Suprapubic skin (tissue), 4 donors: ENCODE results near the gene KCNB1.

ENCODE experiments used
- EP300 ChIP-seq: sonication (generic); formaldehyde crosslinking; IDR thresholded peaks from one replicate; pipeline ENCODE4 v1.6.1; 2017; ENCODE audit warnings: antibody characterized with exemption
- POLR2A ChIP-seq, 2 donors: fragments of 450-650 bp; IDR thresholded peaks; one replicate each; pipeline ENCODE4 v1.6.1; 2017; ENCODE audit warnings: antibody characterized with exemption in 2 of 2, mild to moderate bottlenecking in 2 of 2, moderate library complexity in 2 of 2
- POLR2AphosphoS5 ChIP-seq, 3 donors: sonication (generic); formaldehyde crosslinking; IDR thresholded peaks; one replicate each; pipeline ENCODE4 v1.6.1; 2017; ENCODE audit warnings: antibody characterized with exemption in 3 of 3
- TF ChIP-seq, protein P1 (sequence below), 2 donors: fragments of 200-600 bp in 1 of 2; fragments of 450-650 bp in 1 of 2; sonication (generic) in 1 of 2; IDR thresholded peaks; one replicate each; pipeline ENCODE4 v1.5.1; 2016 to 2019; ENCODE audit warnings: antibody characterized with exemption in 2 of 2, mild to moderate bottlenecking in 1 of 2, moderate library complexity in 1 of 2

DNA sequence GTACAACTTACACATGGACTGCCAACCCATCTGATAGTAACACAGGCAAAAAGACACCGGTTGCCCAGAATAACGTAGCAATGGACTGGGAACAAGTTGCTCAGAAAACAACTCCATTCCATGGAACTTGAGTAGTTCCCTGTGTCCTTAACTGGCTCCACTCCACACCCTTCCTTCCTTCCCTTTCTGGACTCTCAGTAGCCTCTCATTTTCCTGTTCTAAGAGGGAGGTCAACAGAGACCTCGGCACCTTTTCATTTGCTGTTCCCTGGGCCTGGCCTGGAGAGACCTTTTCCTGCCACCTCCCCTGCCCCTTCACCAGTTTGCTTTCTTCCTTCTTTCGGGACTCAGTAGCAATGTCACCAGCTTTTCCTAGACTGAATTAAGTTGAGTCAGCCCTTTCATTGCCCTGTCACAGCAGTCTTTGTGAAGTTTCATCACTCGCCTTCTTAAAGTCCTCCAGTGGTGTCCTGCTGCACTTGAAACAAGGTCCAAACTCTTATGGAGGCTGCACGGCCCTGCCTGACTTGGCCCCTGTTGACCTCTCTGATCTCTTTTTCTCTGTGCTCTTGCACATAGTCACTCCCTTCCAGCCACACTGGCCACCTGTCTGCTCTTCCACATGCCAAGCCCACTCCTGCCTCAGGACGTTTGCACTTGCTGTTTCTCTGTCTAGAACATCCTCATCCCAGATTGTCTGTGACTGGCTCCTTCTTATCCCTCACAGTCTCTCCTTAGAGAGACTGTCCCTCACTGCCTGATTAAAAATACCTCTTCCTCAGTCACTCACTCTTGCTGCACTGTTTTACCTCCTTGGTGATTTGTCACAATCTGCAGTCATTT lies 90.8 kb downstream of the KCNB1 start:
- TF ChIP-seq, protein P1, sequence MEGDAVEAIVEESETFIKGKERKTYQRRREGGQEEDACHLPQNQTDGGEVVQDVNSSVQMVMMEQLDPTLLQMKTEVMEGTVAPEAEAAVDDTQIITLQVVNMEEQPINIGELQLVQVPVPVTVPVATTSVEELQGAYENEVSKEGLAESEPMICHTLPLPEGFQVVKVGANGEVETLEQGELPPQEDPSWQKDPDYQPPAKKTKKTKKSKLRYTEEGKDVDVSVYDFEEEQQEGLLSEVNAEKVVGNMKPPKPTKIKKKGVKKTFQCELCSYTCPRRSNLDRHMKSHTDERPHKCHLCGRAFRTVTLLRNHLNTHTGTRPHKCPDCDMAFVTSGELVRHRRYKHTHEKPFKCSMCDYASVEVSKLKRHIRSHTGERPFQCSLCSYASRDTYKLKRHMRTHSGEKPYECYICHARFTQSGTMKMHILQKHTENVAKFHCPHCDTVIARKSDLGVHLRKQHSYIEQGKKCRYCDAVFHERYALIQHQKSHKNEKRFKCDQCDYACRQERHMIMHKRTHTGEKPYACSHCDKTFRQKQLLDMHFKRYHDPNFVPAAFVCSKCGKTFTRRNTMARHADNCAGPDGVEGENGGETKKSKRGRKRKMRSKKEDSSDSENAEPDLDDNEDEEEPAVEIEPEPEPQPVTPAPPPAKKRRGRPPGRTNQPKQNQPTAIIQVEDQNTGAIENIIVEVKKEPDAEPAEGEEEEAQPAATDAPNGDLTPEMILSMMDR (IDR thresholded peaks at IDR 0.05), result no peak
- TF ChIP-seq POLR2A (IDR thresholded peaks at IDR 0.05) (no peak), POLR2AphosphoS5 (IDR thresholded peaks at IDR 0.05) (no peak), EP300 (no peak)
